H1 (cell line): ENCODE results near the gene MYO9A. TPM values are rescaled to one million over a fixed set of nuclear protein-coding genes. Genes with fewer than 3 reads are reported as not detected.

ENCODE experiments used
- EP300 ChIP-seq, 2 experiments: IDR thresholded peaks; 1 replicate in 1 of 2; 2 replicates in 1 of 2; pipeline ENCODE4 v1.6.1; 2011 to 2012; ENCODE audit warnings: low read depth in 2 of 2, low read length in 2 of 2, mild to moderate bottlenecking in 2 of 2, borderline replicate concordance in 1 of 2, inconsistent platforms in 1 of 2, moderate library complexity in 1 of 2
- polyA plus RNA-seq, 7 experiments: library from polyadenylated mRNA; depleted of rRNA in 3 of 7; stranded (reverse) in 5 of 7; unstranded in 2 of 7; fragments of >200 nt in 5 of 7; fragments of 200-250 nt in 2 of 7; gene quantifications; 1 replicate in 5 of 7; 2 replicates in 1 of 7; 4 replicates in 1 of 7; pipeline versions ENCODE4 v1.2.1 to v1.2.3, GENCODE V29; 2011 to 2013; ENCODE audit warnings: missing spikeins in 2 of 7, mixed read lengths in 2 of 7
- total RNA-seq: library from RNA; stranded (reverse); fragmentation: NEBNext Ultra II Directional; extraction: Animal tissue kit (Norgen Biotek cat#: 25700); gene quantifications from 2 replicates; pipeline ENCODE4 v1.2.1, GENCODE V29; 2021

The MYO9A gene
- total and polyA plus RNA-seq, 2 of the 8 experiments (the other 6 are each of a cell fraction or from before 2014, with no cell fraction given): 3.9 to 26.0 TPM

DNA sequence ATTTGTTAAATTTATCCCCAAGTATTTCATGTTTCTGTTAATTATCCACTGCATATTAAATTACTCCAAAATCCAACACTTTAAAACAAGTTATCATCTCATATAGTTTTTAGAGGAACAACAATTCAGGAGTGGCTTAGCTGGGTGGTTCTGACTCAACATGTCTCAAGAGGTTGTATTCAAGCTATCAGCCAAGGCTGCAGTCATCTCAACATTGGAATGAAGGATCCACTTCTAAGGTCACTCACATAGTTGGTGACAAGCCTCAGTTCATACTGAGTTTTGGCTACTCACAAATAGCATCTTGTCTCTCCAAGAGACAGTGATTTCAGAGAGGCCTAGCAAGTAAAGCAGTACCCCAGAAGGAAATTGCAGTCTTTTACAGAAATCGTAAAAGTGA is 172.9 kb downstream of the MYO9A start (continued):
- TF ChIP-seq EP300 (IDR thresholded peaks at IDR 0.05; ENCODE audit: borderline replicate concordance in 1 of 2, low read depth in 2 of 2, low read length in 2 of 2): no peak
